Measurements from ENCODE around the gene PRDX1. TPM values are rescaled to one million over a fixed set of nuclear protein-coding genes. Genes with fewer than 3 reads are reported as not detected.

Gene PRDX1
- total and polyA plus RNA-seq, 2 of the 8 experiments (the other 6 are each of a cell fraction or from before 2014, with no cell fraction given), result 1,165 to 1,418 TPM

DNA sequence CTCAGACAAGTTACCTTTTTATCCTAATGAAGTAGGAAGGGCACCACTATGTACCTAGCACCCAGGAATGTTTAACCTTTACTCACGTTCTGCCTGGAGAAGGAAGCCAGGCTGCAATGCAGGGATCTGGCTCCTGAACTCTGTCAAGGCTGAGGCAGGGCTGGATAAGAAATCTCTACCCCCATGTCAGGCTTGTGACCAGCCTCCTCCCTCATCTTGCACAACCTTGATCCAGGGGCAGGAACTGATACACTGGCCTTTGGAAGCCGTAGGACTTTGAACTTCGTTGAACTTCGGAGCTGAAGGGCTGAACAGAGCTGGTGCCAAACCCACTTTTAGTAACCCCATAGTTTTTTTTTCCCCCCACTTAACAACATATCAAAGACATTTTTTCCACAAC lies 20.9 kb upstream of the PRDX1 start (continued):
- TF ChIP-seq HDAC2 (IDR thresholded peaks at IDR 0.05; ENCODE audit: borderline replicate concordance in 1 of 2, low read depth in 2 of 2, low read length in 2 of 2) (no peak), KDM4A (IDR thresholded peaks at IDR 0.05; ENCODE audit: low read depth, low read length, severe bottlenecking) (no peak), ZNF274 (IDR thresholded peaks at IDR 0.05; ENCODE audit: borderline replicate concordance, extremely low read depth, low read length) (no peak), POLR2A (IDR thresholded peaks at IDR 0.05; ENCODE audit: control extremely low read depth in 1 of 2, low read depth in 2 of 2, low read length in 2 of 2) (no peak), SP2 (IDR thresholded peaks at IDR 0.05; ENCODE audit: low read length) (no peak), EP300 (IDR thresholded peaks at IDR 0.05; ENCODE audit: borderline replicate concordance in 1 of 2, low read depth in 2 of 2, low read length in 2 of 2) (no peak)

Data from H1 (cell line).